IMR-90 (cell line): Measurements from ENCODE around the gene CES2. TPM values are rescaled to one million over a fixed set of nuclear protein-coding genes. Genes with fewer than 3 reads are reported as not detected.

Experiments
- ATAC-seq: fragments of 200-7000 bp; cut with Tn5 transposase; 2 replicates; pipeline ENCODE4 v1.9.1; 2020; ENCODE audit warnings: low read depth, mild to moderate bottlenecking, moderate library complexity
- BruUV-seq: library from RNA; stranded (reverse); fragments of 400-500 nt; replicated peaks from 2 replicates; lab custom pipeline; 2021; lab: Mats Ljungman, UMichigan
- CTCF ChIA-PET: fragments of 300-600 bp; formaldehyde crosslinking; extraction: SDS; loops from one replicate; lab custom pipeline; 2021; ENCODE audit warnings: antibody characterized with exemption; lab: Yijun Ruan, JAX
- POLR2A ChIA-PET: fragments of 300-600 bp; sonication (Branson Sonifier 250); formaldehyde crosslinking; loops from one replicate; lab custom pipeline; 2022; ENCODE audit warnings: antibody characterized with exemption; ENCODE audit not compliant: unreplicated experiment; lab: Charles Lee
- DNase-seq: peaks from one replicate; pipeline ENCODE4 v3.0.0; 2013
- H2AFZ ChIP-seq: replicated peaks from 2 replicates; pipeline ENCODE3; 2013; ENCODE audit warnings: low read length, mild to moderate bottlenecking; ENCODE audit not compliant: poor library complexity
- H2AK5ac ChIP-seq: 2 replicates; pipeline ENCODE4 v1.6.1; 2013; ENCODE audit warnings: low read depth, low read length, inconsistent platforms
- H2AK9ac ChIP-seq: replicated peaks from 2 replicates; pipeline ENCODE3; 2013; ENCODE audit warnings: mild to moderate bottlenecking, low read depth, low read length, moderate library complexity; ENCODE audit not compliant: poor library complexity
- H2BK120ac ChIP-seq: 2 replicates; pipeline ENCODE4 v1.6.1; 2013; ENCODE audit warnings: low read depth, low read length, inconsistent platforms
- H2BK15ac ChIP-seq: 3 replicates; pipeline ENCODE4 v1.6.1; 2013; ENCODE audit warnings: low read depth, low read length, inconsistent platforms
- H2BK20ac ChIP-seq: 2 replicates; pipeline ENCODE4 v1.6.1; 2013; ENCODE audit warnings: low read depth, mild to moderate bottlenecking, inconsistent platforms, low read length, moderate library complexity
- H2BK5ac ChIP-seq: 2 replicates; pipeline ENCODE4 v1.6.1; 2013; ENCODE audit warnings: mild to moderate bottlenecking, low read depth, low read length, inconsistent platforms; ENCODE audit not compliant: poor library complexity, severe bottlenecking
- H3K14ac ChIP-seq: replicated peaks from 2 replicates; pipeline ENCODE4 v1.6.1; 2013; ENCODE audit warnings: low read depth, low read length, inconsistent platforms
- H3K18ac ChIP-seq: 2 replicates; pipeline ENCODE4 v1.6.1; 2013; ENCODE audit warnings: low read depth, low read length, control low read depth
- H3K23ac ChIP-seq: 2 replicates; pipeline ENCODE4 v1.6.1; 2013; ENCODE audit warnings: low read depth, low read length, inconsistent platforms
- H3K27ac ChIP-seq: 2 replicates; pipeline ENCODE4 v1.5.1; 2013; ENCODE audit warnings: mild to moderate bottlenecking, control low read depth, low read length; ENCODE audit not compliant: insufficient read depth
- H3K27me3 ChIP-seq: 2 replicates; pipeline ENCODE4 v1.6.1; 2013; ENCODE audit warnings: low read length; ENCODE audit not compliant: control insufficient read depth, insufficient read depth
- H3K36me3 ChIP-seq: 2 replicates; pipeline ENCODE4 v1.6.1; 2013; ENCODE audit warnings: low read length, mixed read lengths; ENCODE audit not compliant: control insufficient read depth, insufficient read depth
- H3K4ac ChIP-seq: 2 replicates; pipeline ENCODE4 v1.6.1; 2013; ENCODE audit warnings: low read depth, low read length, inconsistent platforms
- H3K4me1 ChIP-seq: 2 replicates; pipeline ENCODE4 v1.6.1; 2013; ENCODE audit warnings: low read length, mixed read lengths; ENCODE audit not compliant: control insufficient read depth, insufficient read depth
- H3K4me2 ChIP-seq: 2 replicates; pipeline ENCODE4 v1.6.1; 2013; ENCODE audit warnings: low read depth, mild to moderate bottlenecking, control low read depth, low read length, moderate library complexity
- H3K4me3 ChIP-seq: 2 replicates; pipeline ENCODE4 v1.5.1; 2013; ENCODE audit warnings: low read depth, mild to moderate bottlenecking, control low read depth, low read length, moderate library complexity; ENCODE audit not compliant: insufficient read depth
- H3K56ac ChIP-seq: 2 replicates; pipeline ENCODE4 v1.6.1; 2013; ENCODE audit warnings: low read length, inconsistent platforms; ENCODE audit not compliant: insufficient read depth; ENCODE audit errors: extremely low read depth
- H3K79me1 ChIP-seq, 2 experiments: 2 replicates each; pipeline ENCODE4 v1.6.1; 2013; ENCODE audit warnings: low read length in 2 of 2, inconsistent platforms in 1 of 2, low read depth in 1 of 2
- H3K9ac ChIP-seq: 2 replicates; pipeline ENCODE4 v1.6.1; 2013; ENCODE audit warnings: low read depth, low read length, control low read depth
- H3K9me1 ChIP-seq: 2 replicates; pipeline ENCODE4 v1.6.1; 2013; ENCODE audit warnings: low read length, inconsistent platforms; ENCODE audit not compliant: insufficient read depth
- H3K9me3 ChIP-seq: 2 replicates; pipeline ENCODE4 v1.6.1; 2013; ENCODE audit warnings: low read length; ENCODE audit not compliant: control insufficient read depth, insufficient read depth
- H4K20me1 ChIP-seq: 2 replicates; pipeline ENCODE4 v1.6.1; 2013; ENCODE audit warnings: low read length, inconsistent platforms; ENCODE audit not compliant: insufficient read depth
- H4K5ac ChIP-seq: 2 replicates; pipeline ENCODE4 v1.6.1; 2013; ENCODE audit warnings: mild to moderate bottlenecking, low read depth, low read length, control low read depth
- H4K8ac ChIP-seq, 2 experiments: 2 replicates each; pipeline ENCODE4 v1.6.1; 2013; ENCODE audit warnings: low read depth in 2 of 2, low read length in 2 of 2, control low read depth in 1 of 2, inconsistent platforms in 1 of 2
- H4K91ac ChIP-seq: 2 replicates; pipeline ENCODE4 v1.6.1; 2013; ENCODE audit warnings: low read depth, low read length, inconsistent platforms; ENCODE audit not compliant: insufficient read depth
- BHLHE40 ChIP-seq: fragments of 150-350 bp; IDR thresholded peaks from 2 replicates; pipeline ENCODE4 v1.6.1; 2016; ENCODE audit warnings: mild to moderate bottlenecking, low read depth, low read length
- CEBPB ChIP-seq: IDR thresholded peaks from 2 replicates; pipeline ENCODE4 v1.6.1; 2012; ENCODE audit warnings: low read depth, low read length, improper control_type of control experiment
- CHD1 ChIP-seq: IDR thresholded peaks from 2 replicates; pipeline ENCODE4 v1.6.1; 2012; ENCODE audit warnings: low read depth, low read length, improper control_type of control experiment
- ELK1 ChIP-seq: fragments of 150-350 bp; IDR thresholded peaks from 2 replicates; pipeline ENCODE4 v1.6.1; 2016; ENCODE audit warnings: low read depth, mild to moderate bottlenecking, low read length, moderate library complexity, borderline replicate concordance
- FOS ChIP-seq: fragments of 150-350 bp; IDR thresholded peaks from 2 replicates; pipeline ENCODE4 v1.6.1; 2016; ENCODE audit warnings: low read depth, low read length
- MAFK ChIP-seq: IDR thresholded peaks from 2 replicates; pipeline ENCODE4 v1.6.1; 2012; ENCODE audit warnings: low read depth, low read length, improper control_type of control experiment
- MAZ ChIP-seq: IDR thresholded peaks from 2 replicates; pipeline ENCODE4 v1.6.1; 2012; ENCODE audit warnings: low read depth, mild to moderate bottlenecking, low read length, improper control_type of control experiment, moderate library complexity, borderline replicate concordance
- MXI1 ChIP-seq: IDR thresholded peaks from 2 replicates; pipeline ENCODE4 v1.6.1; 2012; ENCODE audit warnings: low read depth, mild to moderate bottlenecking, low read length, moderate library complexity, borderline replicate concordance
- NFE2L2 ChIP-seq: fragments of 150-350 bp; IDR thresholded peaks from 2 replicates; pipeline ENCODE4 v1.6.1; 2016; ENCODE audit warnings: low read depth, mild to moderate bottlenecking, low read length
- POLR2A ChIP-seq: IDR thresholded peaks from 2 replicates; pipeline ENCODE4 v1.6.1; 2012; ENCODE audit warnings: mild to moderate bottlenecking, low read depth, low read length
- RAD21 ChIP-seq: IDR thresholded peaks from 2 replicates; pipeline ENCODE4 v1.6.1; 2012; ENCODE audit warnings: low read length, improper control_type of control experiment
- RCOR1 ChIP-seq: IDR thresholded peaks from 2 replicates; pipeline ENCODE4 v1.6.1; 2012; ENCODE audit warnings: mild to moderate bottlenecking, low read length, improper control_type of control experiment; ENCODE audit not compliant: insufficient replicate concordance
- RFX5 ChIP-seq: IDR thresholded peaks from 2 replicates; pipeline ENCODE4 v1.8.0; 2012; ENCODE audit warnings: low read depth, mild to moderate bottlenecking, low read length, moderate library complexity
- SMC3 ChIP-seq: fragments of 150-350 bp; IDR thresholded peaks from 2 replicates; pipeline ENCODE4 v1.6.1; 2016; ENCODE audit warnings: low read depth, mild to moderate bottlenecking, antibody characterized with exemption, low read length, moderate library complexity
- USF2 ChIP-seq: fragments of 150-350 bp; IDR thresholded peaks from 2 replicates; pipeline ENCODE4 v1.6.1; 2017; ENCODE audit warnings: mild to moderate bottlenecking, antibody characterized with exemption, low read length, low read depth
- WGBS, 2 experiments: methylation state at CpG; one replicate each; pipeline versions ENCODE4 v1.1.5 to v1.1.7; 2013; ENCODE audit warnings: missing lambda C conversion rate in 2 of 2; ENCODE audit not compliant: insufficient read length in 1 of 2; ENCODE audit errors: extremely low coverage in 2 of 2; 5-methylcytosine and 5-hydroxymethylcytosine counted together
- dilution Hi-C: fragments of 300-500 bp; cut with HindIII; formaldehyde crosslinking; loops from one replicate; pipeline ENCODE4 v1.14.3; 2018; ENCODE audit warnings: low sequenced_read_pairs; ENCODE audit not compliant: unreplicated experiment
- in situ Hi-C: fragments of 300-500 bp; cut with MboI; formaldehyde crosslinking; loops from 3 replicates; pipeline ENCODE4 v1.14.3; 2019; ENCODE audit warnings: low sequenced_read_pairs, inconsistent platforms, mixed read lengths
- intact Hi-C: fragments of 100-400 bp; cut with micrococcal nuclease; formaldehyde crosslinking; loops from 2 replicates; pipeline ENCODE4 v1.10.0; 2022
- polyA plus RNA-seq, 3 experiments: library from polyadenylated mRNA; depleted of rRNA; stranded (reverse); fragments of >200 nt; gene quantifications; 2 replicates each; pipeline ENCODE4 v1.2.3, GENCODE V29; 2012; ENCODE audit warnings: low replicate concordance in 1 of 3
- total RNA-seq: library from RNA; depleted of rRNA; stranded (reverse); fragments of >200 nt; gene quantifications from 2 replicates; pipeline ENCODE4 v1.2.3, GENCODE V29; 2012
- TF ChIP-seq, protein P1 (sequence below): conservative IDR thresholded peaks from 2 replicates; pipeline ENCODE4 v1.5.1; 2012; ENCODE audit warnings: mild to moderate bottlenecking, low read depth, low read length, improper control_type of control experiment

The CES2 gene
- total and polyA plus RNA-seq, 2 of the 4 experiments (the other 2 are of a cell fraction), result 15.1 to 23.2 TPM

DNA sequence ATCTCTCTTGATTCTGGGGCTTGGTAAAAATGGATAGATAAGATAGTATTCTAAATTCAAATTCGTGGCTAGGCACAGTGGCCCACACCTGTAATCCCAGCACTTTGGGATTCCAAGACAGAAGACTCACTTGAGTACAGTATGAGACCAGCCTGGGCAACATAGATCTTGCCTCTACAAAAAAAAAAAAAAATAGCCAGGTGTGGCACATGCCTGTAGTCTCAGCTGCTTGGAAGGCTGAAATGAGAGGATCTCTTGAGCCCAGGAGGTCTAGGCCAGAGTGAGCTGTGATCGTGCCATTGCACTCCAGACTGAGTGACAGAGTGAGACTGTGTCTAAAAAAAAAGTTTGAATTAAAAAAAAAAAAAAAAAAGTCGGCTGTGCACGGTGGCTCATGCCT lies 45.7 kb upstream of the CES2 start:
- Histone ChIP-seq H4K8ac (no peak overlapping the region), H2BK120ac (no peak overlapping the region), H2AK5ac (no peak overlapping the region), H4K5ac (no peak overlapping the region), H2BK15ac (no peak overlapping the region), H2AK9ac (no peak overlapping the region), H3K9me1 (peaks cover 11% of the 10 kb centered on the region), H3K56ac (no peak overlapping the region), H3K18ac (no peak overlapping the region), H3K4me2 (no peak overlapping the region), H2AFZ (no peak overlapping the region), H3K79me1 (peaks cover 3 to 18% of the 10 kb centered on the region in 2 experiments; a peak in 2 of 4 replicates), H3K9me3 (no peaks in the 10 kb centered on the region), H3K4me3 (no peak overlapping the region), H2BK20ac (no peak overlapping the region), H3K27ac (no peak overlapping the region), H4K91ac (no peak overlapping the region), H3K14ac (no peak overlapping the region), H2BK5ac (no peak overlapping the region), H3K36me3 (peaks cover 15% of the 10 kb centered on the region), H3K27me3 (no peaks in the 10 kb centered on the region), H3K23ac (no peak overlapping the region), H3K9ac (no peak overlapping the region), H4K20me1 (peaks cover 10% of the 10 kb centered on the region; the same call in 1 of the 2 replicates), H3K4me1 (peaks cover 15% of the 10 kb centered on the region), H3K4ac (no peak overlapping the region)
- no TSS peak for BruUV-seq
- in situ Hi-C loops (no loop called here), dilution Hi-C loops (no loop called here), intact Hi-C loops (loop anchor here (10.0 kb wide), 1 partner anchor 265 kb away; the partner anchor contains the start of genes B3GNT9, FBXL8 and TRADD)
- POLR2A ChIA-PET, result interaction anchor here (0.7 kb wide), 1 partner anchor 15 kb away, joined by 4 read pairs; no protein-coding TSS in a partner anchor
- ATAC-seq (no peak), DNase-seq (no peak)
- CTCF ChIA-PET, result no interaction called here
- TF ChIP-seq FOS, result no peak
- TF ChIP-seq, protein P1, sequence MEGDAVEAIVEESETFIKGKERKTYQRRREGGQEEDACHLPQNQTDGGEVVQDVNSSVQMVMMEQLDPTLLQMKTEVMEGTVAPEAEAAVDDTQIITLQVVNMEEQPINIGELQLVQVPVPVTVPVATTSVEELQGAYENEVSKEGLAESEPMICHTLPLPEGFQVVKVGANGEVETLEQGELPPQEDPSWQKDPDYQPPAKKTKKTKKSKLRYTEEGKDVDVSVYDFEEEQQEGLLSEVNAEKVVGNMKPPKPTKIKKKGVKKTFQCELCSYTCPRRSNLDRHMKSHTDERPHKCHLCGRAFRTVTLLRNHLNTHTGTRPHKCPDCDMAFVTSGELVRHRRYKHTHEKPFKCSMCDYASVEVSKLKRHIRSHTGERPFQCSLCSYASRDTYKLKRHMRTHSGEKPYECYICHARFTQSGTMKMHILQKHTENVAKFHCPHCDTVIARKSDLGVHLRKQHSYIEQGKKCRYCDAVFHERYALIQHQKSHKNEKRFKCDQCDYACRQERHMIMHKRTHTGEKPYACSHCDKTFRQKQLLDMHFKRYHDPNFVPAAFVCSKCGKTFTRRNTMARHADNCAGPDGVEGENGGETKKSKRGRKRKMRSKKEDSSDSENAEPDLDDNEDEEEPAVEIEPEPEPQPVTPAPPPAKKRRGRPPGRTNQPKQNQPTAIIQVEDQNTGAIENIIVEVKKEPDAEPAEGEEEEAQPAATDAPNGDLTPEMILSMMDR, result no peak
- TF ChIP-seq MAFK, result no peak
- no peak for TF ChIP-seq SMC3
- no peak for TF ChIP-seq CEBPB
- no peak for TF ChIP-seq USF2
- TF ChIP-seq POLR2A, result no peak
- no peak for TF ChIP-seq MAZ
- no peak for TF ChIP-seq CHD1
- TF ChIP-seq ELK1, result no peak
- TF ChIP-seq RCOR1, result no peak
- TF ChIP-seq MXI1, result no peak
- TF ChIP-seq BHLHE40, result no peak
- no peak for TF ChIP-seq RAD21
- TF ChIP-seq RFX5, result no peak
- TF ChIP-seq NFE2L2, result no peak
- WGBS, 2 experiments, result no CpG with 5 or more reads among the region's 4 CpGs
